NCI-H446 (cell line): ENCODE results near the gene SCN9A.
A peak's percentile ranks its signal among the peaks of the same experiment; 100 is the strongest.
"Not testable (repeated sequence)": the region's sequence is repeated elsewhere in the genome, so short reads cannot be mapped to it uniquely, and the experiment has no call there.

Source experiments
- DNase-seq, 2 experiments: peaks; one replicate each; lab custom pipeline; 2025; lab: John Stamatoyannopoulos, UW

Gene SCN9A

DNA sequence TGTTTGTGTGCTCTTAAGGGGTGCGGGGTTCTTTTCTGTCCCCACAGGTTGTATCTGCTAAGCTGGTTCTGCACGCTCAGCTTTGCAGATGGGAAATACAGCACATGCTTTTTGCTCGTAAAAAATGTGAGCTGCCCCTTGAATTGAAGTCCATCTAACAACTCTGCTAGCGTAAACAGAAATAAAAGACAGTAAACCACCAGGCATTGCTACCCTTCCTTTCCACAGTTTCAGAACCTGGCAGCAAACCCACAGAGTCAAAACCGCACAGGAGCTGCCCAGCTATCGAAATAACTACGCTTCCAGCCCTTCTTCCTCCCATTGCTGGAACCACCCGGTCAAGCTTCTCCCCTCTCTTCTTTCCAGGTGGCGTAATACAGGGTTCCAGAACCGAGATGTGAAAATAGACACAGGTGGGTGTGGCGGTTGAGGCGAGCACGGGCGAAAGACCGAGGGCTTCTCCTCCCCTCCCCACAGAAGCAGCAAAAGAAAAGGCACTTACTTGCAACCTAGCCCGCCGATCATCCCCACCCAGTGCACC is 479 bp downstream of the SCN9A start:
- DNase-seq: no peak

DNA sequence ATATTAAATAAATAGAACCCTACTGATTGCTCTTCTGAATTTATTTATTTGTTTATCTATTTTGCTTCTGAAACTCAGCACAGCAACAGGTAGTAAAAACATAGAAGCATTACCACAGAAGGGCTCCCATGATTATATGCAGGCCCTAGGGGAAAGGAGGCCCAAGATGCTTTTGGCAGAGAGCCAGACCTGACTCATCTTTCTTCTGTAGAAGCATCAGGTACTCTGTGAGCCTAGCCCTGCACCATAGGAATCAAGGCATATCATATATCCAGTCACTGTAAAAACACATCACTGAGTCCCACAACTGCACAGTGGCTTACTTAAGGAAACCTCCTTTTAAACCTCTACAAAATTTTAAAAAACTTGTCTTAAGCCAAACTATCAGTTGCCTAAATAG is 1.8 kb downstream of the SCN9A start:
- peak in 1 of 2 experiments; percentile 40 for DNase-seq

- no peak for DNase-seq
These were observed 2.2 kb downstream of the SCN9A start for GRCh38 chr2:166373539-166373938.

GRCh38 chr2:166373105-166373504 is 2.6 kb downstream of the SCN9A start:
- DNase-seq: no peak

DNA sequence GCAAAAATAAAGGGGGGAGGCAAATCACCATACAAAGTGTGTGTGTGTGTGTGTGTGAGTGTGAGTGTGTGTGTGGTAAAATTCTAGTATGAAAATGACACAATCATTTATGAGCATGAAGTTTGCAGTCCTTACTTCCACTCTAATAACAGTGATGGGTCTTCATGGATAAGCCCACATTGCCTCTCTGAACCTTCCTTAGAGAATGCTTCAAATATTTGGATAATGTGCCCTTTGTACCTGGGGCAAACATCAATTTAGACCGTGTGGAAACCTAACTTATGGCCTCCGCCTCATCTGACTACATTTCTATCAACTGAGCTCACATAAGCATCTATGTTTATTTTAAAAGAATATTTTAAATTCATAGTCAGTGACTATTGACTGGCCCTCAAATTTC is 3.7 kb downstream of the SCN9A start:
- DNase-seq: no peak

DNA sequence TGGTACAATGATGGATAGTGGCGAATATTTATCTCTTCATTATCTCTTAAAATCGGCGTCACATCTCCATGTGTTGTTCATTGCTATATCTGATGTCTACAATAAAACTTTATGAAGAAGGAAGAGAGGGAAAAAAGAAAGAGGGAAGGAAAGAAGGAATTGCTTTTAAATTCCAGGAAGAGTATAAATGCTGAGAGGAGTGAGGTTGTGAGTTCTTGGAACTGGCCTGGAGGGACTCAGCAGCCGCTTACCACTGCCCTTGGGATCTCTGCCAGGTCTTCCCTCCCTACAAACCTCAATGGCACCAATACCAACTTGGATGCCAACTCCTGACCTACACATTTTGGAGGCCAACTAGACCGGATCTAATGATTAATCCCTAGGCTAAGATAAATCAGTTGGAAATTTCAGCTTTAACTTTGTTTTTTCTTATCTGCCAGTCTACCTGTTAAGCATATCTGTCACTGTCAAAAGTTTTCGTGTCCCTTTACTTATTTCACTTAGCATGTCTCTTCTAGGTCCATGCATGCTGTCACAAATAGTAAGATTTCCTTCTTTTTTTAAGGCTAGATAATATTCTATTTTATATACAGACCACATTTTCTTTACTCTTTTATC is 9.8 kb downstream of the SCN9A start:
- no peak for DNase-seq

DNA sequence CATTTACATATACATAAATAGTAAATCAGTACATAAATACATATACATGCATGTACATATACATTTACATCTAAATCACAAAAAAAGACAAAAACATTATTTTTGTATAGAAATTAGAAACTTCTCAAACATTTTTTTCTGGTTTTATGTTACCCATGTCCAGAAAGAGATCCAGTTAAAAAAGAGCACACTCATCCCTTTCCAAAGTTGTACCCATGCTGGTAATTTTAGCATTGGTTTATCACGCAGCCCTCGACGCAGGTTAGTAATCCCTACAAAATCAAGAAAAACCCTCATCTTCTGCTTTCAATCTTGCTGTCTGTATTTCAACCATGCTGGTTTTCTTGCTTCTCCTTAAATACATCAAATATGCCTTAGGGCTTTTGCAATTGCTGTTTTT is 10.5 kb downstream of the SCN9A start:
- no peak for DNase-seq

DNA sequence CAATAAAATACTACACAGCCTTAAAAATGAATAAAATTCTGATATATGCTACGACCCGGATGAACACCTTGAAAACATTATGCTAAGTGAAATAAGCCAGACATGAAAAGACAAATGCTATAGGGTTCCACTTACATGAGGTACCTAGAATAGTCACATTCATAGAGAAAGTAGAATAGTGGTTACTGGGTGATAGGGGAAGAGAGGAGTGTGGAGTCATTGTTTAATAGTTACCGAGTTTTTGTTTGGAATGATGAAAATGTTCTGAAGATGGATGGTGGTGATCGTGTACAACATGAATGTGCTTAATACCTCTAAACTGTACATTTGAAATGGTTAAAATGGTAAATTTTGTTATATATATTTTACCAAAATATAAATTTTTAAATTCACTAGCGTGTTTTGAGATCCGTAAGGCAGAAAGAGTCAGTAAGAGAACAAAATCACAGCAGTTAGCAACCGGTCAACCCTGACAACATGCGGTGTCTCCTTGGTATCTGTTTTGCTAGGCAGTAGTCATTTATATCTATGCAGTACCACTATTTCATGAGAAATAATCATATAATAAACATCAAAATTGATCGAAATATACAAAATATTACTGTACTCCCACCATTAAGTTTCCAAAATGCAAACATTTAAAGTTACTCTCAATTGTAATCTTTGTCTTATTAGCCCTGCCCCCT is 11.1 kb downstream of the SCN9A start:
- DNase-seq: no peak

DNA sequence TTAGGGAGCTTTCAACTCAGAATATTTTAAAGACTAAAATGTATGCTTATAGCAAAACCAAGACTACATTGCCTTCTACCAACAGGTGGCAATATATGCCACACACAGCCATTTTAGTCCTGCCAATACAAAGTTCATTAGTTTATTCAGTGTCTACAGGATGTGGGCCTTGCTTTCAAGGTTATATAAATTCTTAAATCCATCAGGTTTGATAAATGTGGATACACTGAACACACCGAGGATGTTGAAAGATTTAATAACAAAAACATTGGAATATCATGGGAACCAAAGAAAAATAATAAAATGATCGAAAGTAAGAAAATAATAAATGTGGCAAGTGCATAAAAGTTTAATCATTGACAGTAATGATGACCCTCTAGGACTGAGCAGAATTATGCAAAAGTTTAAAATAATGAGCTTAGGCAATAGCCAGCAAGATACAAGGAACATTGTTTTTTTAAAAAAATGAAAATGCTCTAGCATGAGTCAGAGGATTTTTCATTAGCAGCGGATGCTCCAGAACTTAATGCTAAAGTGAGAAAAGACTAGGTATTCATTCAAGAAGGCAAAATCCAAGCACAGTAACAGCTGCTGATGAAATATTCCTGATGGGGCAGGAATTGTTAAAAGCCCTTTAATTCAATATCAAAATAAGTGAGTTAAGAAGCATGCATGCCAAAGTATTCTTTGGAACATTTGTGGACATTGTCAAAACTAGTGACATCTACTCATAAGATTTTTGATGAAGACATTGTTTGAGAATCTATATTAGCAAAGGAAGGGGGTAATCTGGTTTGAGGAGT is 14.2 kb downstream of the SCN9A start:
- DNase-seq: no peak

- no peak for DNase-seq
These were observed 14.8 kb downstream of the SCN9A start for GRCh38 chr2:166360906-166361305.

- no peak for DNase-seq
These were observed 15.3 kb downstream of the SCN9A start for GRCh38 chr2:166360426-166360825.

GRCh38 chr2:166357950-166358321 is 17.8 kb downstream of the SCN9A start:
- not testable (repeated sequence) for DNase-seq

DNA sequence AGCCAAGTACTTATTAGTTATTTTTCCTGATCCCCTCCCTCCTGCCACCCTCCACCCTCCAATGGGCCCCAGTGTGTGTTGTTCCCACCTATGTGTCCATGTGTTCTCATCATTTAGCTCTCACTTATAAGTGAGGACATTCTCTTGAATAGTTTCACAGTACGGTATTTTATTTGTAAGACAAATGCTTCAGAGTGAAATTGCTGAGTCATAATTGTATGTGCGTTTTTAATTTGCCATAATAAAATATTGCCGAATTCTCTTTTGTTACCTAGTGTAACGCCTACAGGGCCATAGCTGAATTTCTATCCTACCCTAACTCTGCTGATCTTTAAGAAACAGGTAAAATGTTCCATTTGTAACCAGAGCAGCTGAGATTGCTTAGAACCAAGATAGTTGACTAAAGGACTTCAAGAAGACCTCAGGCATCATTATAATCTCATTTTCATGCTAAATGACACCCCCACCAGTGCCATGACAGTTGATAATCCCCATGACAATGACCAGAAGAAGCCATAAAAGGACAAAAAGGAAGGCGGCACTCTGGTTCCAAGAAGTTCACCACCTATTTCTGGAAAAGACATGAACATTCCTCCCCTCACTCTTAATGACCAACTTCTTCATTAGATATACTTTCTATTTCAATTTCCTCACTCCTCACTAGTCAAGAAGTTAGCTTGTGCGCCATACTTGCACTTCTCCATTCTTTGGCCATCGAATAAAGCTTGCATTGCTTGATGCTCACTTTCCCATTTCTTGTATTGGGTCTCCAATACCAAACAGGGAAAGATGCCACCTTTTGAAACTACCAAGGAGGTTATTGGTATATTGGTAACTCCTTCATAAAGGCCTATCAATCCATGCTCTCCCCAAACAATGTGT is 18.4 kb downstream of the SCN9A start:
- DNase-seq: no peak

DNA sequence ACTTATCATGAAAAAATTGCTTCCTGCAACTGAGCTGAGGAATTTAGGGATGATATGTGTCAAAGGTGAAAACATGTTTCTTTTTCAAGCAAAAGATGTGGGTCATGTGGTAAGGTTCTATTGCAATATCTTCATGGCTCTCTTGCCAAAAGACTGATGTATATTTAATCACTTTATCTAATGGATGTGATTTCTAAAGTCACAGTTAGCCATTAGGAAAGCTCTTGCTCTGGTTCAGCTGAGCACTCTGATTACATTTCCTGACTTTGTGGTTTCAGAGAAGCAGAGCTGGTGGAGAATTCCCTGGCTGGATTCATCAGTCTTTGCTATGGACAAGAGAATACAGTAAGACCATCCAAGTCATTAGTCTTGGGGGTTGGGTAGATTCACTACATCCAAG is 24.4 kb downstream of the SCN9A start:
- no peak for DNase-seq

DNA sequence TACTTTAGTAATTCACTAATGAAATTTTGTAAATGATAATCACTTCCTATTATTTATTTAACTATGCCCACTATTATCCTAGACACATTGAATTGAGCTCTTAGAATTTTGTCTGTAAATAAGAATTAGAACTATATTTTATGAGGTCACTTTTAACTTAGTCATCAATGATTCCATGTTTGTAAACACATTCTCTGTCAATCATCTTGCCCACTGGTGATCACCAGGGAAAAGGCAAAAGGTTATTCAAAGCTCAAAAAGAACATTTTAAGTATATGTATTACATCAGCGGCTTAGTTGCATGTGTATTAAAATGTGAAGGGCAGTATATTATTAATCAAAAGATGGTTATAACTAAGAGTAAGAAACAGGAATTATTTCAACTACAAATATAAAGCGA is 25.2 kb downstream of the SCN9A start:
- no peak for DNase-seq

DNA sequence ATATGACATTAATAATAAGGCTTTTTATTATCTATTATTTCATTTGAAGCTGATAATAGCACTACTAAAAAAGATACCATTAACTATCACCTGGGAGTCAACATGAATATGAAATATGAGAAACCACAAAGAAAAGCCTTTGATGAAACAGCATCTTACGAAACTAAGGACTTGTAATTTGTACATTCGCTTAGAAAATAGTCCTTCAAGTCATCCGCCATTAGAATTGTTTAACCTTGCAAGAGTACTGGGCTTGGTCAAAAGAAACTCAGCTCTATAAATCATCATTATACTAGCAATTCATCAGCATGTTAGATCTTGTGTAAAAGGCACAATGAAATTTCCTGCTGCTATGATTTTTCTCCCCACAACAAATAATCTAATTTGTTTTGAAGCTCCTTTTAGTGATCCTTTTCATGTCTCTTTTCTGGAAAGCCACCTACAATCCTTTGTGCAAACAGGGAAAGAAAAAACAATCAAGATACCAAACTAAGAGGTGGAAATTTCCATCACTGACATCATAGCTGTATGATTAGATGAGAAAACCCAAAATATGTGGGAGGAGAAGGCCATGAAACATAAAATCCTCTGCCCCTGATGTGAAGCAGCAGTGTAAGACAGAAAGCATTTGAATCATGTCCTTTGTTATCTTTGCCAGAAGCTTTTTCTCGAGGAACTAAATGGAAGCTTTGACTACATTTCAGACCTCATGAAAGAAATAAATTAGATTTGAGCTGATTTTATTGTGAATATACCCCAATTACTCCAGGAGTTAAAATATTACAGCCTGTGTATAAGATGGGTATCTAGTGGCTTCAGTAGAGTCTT is 31.2 kb downstream of the SCN9A start:
- DNase-seq: no peak

- DNase-seq: no peak
These were observed 32.3 kb downstream of the SCN9A start for GRCh38 chr2:166343467-166343866.

DNA sequence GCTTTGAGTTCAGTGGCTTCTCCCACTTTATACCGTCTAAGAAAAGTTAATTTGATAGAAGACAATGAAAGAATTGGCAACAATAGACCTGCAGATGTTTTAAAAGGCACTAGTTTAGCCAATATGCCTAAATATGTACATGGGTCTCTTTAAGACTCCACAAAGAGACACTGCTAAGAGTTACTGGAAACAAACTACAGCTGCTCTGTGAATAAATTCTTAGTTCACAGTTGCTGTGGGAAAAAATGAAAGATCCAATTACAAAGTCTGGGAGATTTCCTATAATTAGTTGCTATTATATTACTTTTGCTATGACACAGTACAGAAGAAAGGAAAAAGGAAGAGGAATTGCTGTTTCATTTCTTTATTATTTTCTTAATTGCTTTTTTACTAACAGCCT is 34.3 kb downstream of the SCN9A start:
- DNase-seq: no peak

DNA sequence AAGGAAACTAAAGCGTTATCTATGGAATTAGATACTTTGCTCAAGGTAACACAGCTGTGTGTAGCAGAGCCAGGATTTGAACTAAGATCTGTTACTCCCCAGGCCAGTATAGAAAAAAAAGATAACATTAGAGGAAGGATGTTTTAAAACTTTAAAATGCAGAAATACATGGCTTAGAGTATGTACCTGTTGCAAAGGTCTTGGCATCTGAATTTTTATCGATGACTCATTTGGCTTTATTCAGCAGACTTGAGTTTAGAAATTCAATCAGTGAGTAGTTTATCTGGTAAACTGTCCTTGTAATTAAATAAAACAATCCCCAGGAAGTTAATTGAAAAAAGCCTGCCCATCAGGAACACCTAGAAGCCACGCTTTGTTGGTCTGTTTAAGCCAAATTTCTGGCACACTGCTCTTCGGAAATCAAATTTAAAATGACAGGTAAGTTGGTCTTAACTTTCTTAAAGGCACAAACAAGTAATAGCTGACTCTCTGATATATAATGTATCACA is 36.9 kb downstream of the SCN9A start:
- no peak for DNase-seq

DNA sequence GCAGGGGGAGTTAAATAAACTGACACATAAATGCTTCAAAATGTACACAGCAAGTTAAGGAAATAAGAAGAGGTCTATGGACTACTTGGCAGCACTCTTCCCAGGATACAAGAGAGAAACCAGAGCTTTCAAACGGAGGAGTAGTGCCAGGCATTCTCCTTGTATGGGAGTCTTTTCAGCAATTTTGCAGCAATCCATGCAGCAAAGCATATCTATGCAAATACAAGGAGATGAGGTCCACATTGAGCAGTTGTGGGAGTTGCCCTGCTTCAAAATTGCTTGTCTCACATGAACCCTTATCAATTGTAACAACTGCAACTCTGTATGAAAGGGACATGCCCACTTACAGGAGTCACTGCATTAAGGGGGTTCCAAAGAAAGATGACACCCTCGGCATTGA is 37.8 kb downstream of the SCN9A start:
- DNase-seq: no peak

GRCh38 chr2:166335284-166335683 is 40.5 kb downstream of the SCN9A start:
- DNase-seq: no peak
